K562 (cell line): ENCODE measurements around the gene SRRD. TPM values are rescaled to one million over a fixed set of nuclear protein-coding genes. Genes with fewer than 3 reads are reported as not detected.

ENCODE experiments used
- JUNB ChIP-seq: fragments of 450-650 bp; formaldehyde crosslinking; conservative IDR thresholded peaks from 2 replicates; pipeline ENCODE4 v1.4.0; 2020; ENCODE audit warnings: mild to moderate bottlenecking
- MEF2A ChIP-seq: IDR thresholded peaks from 2 replicates; pipeline ENCODE4 v1.6.1; 2011; ENCODE audit warnings: low read depth, mild to moderate bottlenecking, low read length, moderate library complexity; ENCODE audit not compliant: control insufficient read depth
- MTA2 ChIP-seq: fragments of 450-650 bp; IDR thresholded peaks from 2 replicates; pipeline ENCODE4 v1.6.1; 2016; ENCODE audit warnings: low read depth
- NCOA6 ChIP-seq: fragments of 450-650 bp; IDR thresholded peaks from 2 replicates; pipeline ENCODE4 v1.6.1; 2017; ENCODE audit warnings: mild to moderate bottlenecking
- NFE2L1 ChIP-seq: fragments of 450-650 bp; IDR thresholded peaks from 2 replicates; pipeline ENCODE4 v1.6.1; 2016; ENCODE audit warnings: missing genetic modification characterization, low read depth, mild to moderate bottlenecking, missing compliant biosample characterization, moderate library complexity, borderline replicate concordance
- PHB2 ChIP-seq: fragments of 450-650 bp; IDR thresholded peaks from 2 replicates; pipeline ENCODE4 v1.6.1; 2017; ENCODE audit warnings: low read depth
- SRSF3 ChIP-seq: fragments of 200-400 bp; formaldehyde crosslinking; IDR thresholded peaks from 2 replicates; pipeline ENCODE4 v1.6.1; 2016; ENCODE audit warnings: mild to moderate bottlenecking, low read length, moderate library complexity; ENCODE audit not compliant: insufficient read depth
- SRSF9 ChIP-seq: fragments of 200-400 bp; formaldehyde crosslinking; IDR thresholded peaks from 2 replicates; pipeline ENCODE4 v1.6.1; 2017; ENCODE audit warnings: low read depth, low read length, borderline replicate concordance
- SUPT5H ChIP-seq: fragments of 450-650 bp; IDR thresholded peaks from 2 replicates; pipeline ENCODE4 v1.6.1; 2016
- TSHZ1 ChIP-seq: fragments of 250-450 bp; sonication (Bioruptor Pico); IDR thresholded peaks from 2 replicates; pipeline ENCODE4 v1.4.0; 2020; ENCODE audit warnings: mild to moderate bottlenecking, moderate library complexity
- ZHX1 ChIP-seq: fragments of 150-350 bp; conservative IDR thresholded peaks from 2 replicates; pipeline ENCODE4 v1.6.1; 2014; ENCODE audit warnings: low read length
- ZNF121 ChIP-seq: sonication (generic); formaldehyde crosslinking; conservative IDR thresholded peaks from 2 replicates; pipeline ENCODE4 v1.8.0; 2022; ENCODE audit warnings: missing genetic modification reagents
- polyA plus RNA-seq, 8 experiments: library from polyadenylated mRNA; depleted of rRNA in 4 of 8; stranded (reverse) in 5 of 8; unstranded in 3 of 8; fragments of >200 nt; fragmentation: Nextera tagmentation in 2 of 8; fragmentation: Illumina TruSeq in 1 of 8; extraction: Ambion mirVana in 2 of 8; extraction: Trizol in 1 of 8; gene quantifications; 2 replicates each; pipeline versions ENCODE4 v1.2.1 to v1.2.3, GENCODE V29; 2011 to 2014; ENCODE audit warnings: inconsistent platforms in 1 of 8, missing spikeins in 1 of 8
- total RNA-seq, 7 experiments: library from RNA; depleted of rRNA in 6 of 7; stranded (reverse); fragments of >200 nt in 6 of 7; fragmentation: Illumina TruSeq in 2 of 7; extraction: Trizol in 2 of 7; gene quantifications; 2 replicates each; pipeline versions ENCODE4 v1.2.1 to v1.2.3, GENCODE V29; 2011 to 2021; ENCODE audit warnings: low replicate concordance in 1 of 7
- TF ChIP-seq, protein P1 (sequence below): fragments of 250-450 bp; sonication (Bioruptor Pico); IDR thresholded peaks from 2 replicates; pipeline ENCODE4 v1.5.0; 2020; ENCODE audit warnings: mild to moderate bottlenecking
- TF ChIP-seq, protein P2 (sequence below): sonication (generic); formaldehyde crosslinking; IDR thresholded peaks from 2 replicates; pipeline ENCODE4 v1.8.1; 2023; ENCODE audit warnings: mild to moderate bottlenecking, missing genetic modification reagents
- TF ChIP-seq, protein P3 (sequence below): fragments of 450-650 bp; IDR thresholded peaks from 2 replicates; pipeline ENCODE4 v1.6.1; 2018; ENCODE audit warnings: mild to moderate bottlenecking, low read depth; ENCODE audit not compliant: partially characterized antibody

Gene SRRD
- total and polyA plus RNA-seq, 9 of the 15 experiments (the other 6 are each of a cell fraction or from before 2014, with no cell fraction given): 4.9 to 59.4 (median 34.4) TPM

GRCh38 chr22:26483439-26484359, at the start of gene SRRD, which contains the start of gene HPS4 (continued):
- TF ChIP-seq TSHZ1 (CRISPR knock-in tag): no peak
- TF ChIP-seq MEF2A: no peak
- TF ChIP-seq ZNF121 (CRISPR knock-in tag): no peak
- TF ChIP-seq, protein P1, sequence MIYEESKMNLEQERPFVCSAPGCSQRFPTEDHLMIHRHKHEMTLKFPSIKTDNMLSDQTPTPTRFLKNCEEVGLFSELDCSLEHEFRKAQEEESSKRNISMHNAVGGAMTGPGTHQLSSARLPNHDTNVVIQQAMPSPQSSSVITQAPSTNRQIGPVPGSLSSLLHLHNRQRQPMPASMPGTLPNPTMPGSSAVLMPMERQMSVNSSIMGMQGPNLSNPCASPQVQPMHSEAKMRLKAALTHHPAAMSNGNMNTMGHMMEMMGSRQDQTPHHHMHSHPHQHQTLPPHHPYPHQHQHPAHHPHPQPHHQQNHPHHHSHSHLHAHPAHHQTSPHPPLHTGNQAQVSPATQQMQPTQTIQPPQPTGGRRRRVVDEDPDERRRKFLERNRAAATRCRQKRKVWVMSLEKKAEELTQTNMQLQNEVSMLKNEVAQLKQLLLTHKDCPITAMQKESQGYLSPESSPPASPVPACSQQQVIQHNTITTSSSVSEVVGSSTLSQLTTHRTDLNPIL (CRISPR knock-in tag): no peak
- no peak for TF ChIP-seq PHB2
- TF ChIP-seq ZHX1: 0 out of 2 replicates have a peak, but pooled peaks have one; percentile 40
- TF ChIP-seq, protein P2, sequence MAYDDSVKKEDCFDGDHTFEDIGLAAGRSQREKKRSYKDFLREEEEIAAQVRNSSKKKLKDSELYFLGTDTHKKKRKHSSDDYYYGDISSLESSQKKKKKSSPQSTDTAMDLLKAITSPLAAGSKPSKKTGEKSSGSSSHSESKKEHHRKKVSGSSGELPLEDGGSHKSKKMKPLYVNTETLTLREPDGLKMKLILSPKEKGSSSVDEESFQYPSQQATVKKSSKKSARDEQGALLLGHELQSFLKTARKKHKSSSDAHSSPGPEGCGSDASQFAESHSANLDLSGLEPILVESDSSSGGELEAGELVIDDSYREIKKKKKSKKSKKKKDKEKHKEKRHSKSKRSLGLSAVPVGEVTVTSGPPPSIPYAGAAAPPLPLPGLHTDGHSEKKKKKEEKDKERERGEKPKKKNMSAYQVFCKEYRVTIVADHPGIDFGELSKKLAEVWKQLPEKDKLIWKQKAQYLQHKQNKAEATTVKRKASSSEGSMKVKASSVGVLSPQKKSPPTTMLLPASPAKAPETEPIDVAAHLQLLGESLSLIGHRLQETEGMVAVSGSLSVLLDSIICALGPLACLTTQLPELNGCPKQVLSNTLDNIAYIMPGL (CRISPR knock-in tag): no peak
- TF ChIP-seq MTA2: no peak
- no peak for TF ChIP-seq SRSF3
- peak; percentile 72 for TF ChIP-seq SUPT5H
- no peak for TF ChIP-seq JUNB (CRISPR knock-in tag)
- no peak for TF ChIP-seq NFE2L1 (tag)
- no peak for TF ChIP-seq NCOA6
- TF ChIP-seq, protein P3, sequence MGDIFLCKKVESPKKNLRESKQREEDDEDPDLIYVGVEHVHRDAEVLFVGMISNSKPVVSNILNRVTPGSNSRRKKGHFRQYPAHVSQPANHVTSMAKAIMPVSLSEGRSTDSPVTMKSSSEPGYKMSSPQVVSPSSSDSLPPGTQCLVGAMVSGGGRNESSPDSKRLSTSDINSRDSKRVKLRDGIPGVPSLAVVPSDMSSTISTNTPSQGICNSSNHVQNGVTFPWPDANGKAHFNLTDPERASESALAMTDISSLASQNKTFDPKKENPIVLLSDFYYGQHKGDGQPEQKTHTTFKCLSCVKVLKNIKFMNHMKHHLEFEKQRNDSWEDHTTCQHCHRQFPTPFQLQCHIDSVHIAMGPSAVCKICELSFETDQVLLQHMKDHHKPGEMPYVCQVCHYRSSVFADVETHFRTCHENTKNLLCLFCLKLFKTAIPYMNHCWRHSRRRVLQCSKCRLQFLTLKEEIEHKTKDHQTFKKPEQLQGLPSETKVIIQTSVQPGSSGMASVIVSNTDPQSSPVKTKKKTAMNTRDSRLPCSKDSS: no peak
- no peak for TF ChIP-seq SRSF9
